Tibial nerve (tissue), 3 donors: ENCODE measurements around the gene DARS2.

Source experiments
- POLR2A ChIP-seq, 2 donors: fragments of 450-650 bp; IDR thresholded peaks; one replicate each; pipeline ENCODE4 v1.6.1; 2017; ENCODE audit warnings: antibody characterized with exemption in 2 of 2, mild to moderate bottlenecking in 2 of 2, moderate library complexity in 2 of 2
- TF ChIP-seq, protein P1 (sequence below), 5 experiments: fragments of 200-600 bp in 3 of 5; fragments of 450-650 bp in 2 of 5; sonication (generic) in 3 of 5; IDR thresholded peaks; one replicate each; pipeline ENCODE4 v1.5.1; 2016 to 2019; ENCODE audit warnings: antibody characterized with exemption in 5 of 5, mild to moderate bottlenecking in 3 of 5, moderate library complexity in 2 of 5

GRCh38 chr1:173870252-173871075 is 46.0 kb downstream of the DARS2 start:
- TF ChIP-seq, protein P1, sequence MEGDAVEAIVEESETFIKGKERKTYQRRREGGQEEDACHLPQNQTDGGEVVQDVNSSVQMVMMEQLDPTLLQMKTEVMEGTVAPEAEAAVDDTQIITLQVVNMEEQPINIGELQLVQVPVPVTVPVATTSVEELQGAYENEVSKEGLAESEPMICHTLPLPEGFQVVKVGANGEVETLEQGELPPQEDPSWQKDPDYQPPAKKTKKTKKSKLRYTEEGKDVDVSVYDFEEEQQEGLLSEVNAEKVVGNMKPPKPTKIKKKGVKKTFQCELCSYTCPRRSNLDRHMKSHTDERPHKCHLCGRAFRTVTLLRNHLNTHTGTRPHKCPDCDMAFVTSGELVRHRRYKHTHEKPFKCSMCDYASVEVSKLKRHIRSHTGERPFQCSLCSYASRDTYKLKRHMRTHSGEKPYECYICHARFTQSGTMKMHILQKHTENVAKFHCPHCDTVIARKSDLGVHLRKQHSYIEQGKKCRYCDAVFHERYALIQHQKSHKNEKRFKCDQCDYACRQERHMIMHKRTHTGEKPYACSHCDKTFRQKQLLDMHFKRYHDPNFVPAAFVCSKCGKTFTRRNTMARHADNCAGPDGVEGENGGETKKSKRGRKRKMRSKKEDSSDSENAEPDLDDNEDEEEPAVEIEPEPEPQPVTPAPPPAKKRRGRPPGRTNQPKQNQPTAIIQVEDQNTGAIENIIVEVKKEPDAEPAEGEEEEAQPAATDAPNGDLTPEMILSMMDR (IDR thresholded peaks at IDR 0.05) = no peak
- TF ChIP-seq POLR2A (IDR thresholded peaks at IDR 0.05) = no peak
